Fibroblast of skin of left biceps (primary cell): ENCODE measurements around the gene SFTPB.

Experiments
- DNase-seq, 2 experiments: peaks; one replicate each; pipeline ENCODE4 v3.0.0-alpha.2; 2013; ENCODE audit warnings: low read depth in 2 of 2

Gene SFTPB

GRCh38 chr2:85702800-85703199 lies 34.8 kb upstream of the SFTPB start:
- no peak for DNase-seq

GRCh38 chr2:85702172-85702571 lies 34.2 kb upstream of the SFTPB start:
- DNase-seq, result peak; percentile 54 to 56

GRCh38 chr2:85699325-85699724 lies 31.3 kb upstream of the SFTPB start:
- DNase-seq, result no peak

GRCh38 chr2:85698880-85699254 lies 30.9 kb upstream of the SFTPB start:
- DNase-seq, result no peak

GRCh38 chr2:85698184-85698879 lies 30.3 kb upstream of the SFTPB start:
- no peak for DNase-seq

- DNase-seq, result no peak
These were observed 29.7 kb upstream of the SFTPB start for GRCh38 chr2:85697716-85698115.

- no peak for DNase-seq
These were observed 29.1 kb upstream of the SFTPB start for GRCh38 chr2:85697096-85697495.

- DNase-seq, result no peak
These were observed 28.0 kb upstream of the SFTPB start for GRCh38 chr2:85695691-85696668.

GRCh38 chr2:85695121-85695520 lies 27.1 kb upstream of the SFTPB start:
- DNase-seq, result no peak

GRCh38 chr2:85694052-85695025 lies 26.3 kb upstream of the SFTPB start, which contains the start of gene GNLY:
Gene GNLY (plus strand): TSS chr2:85694358. CDS start chr2:85694419, 61 bp downstream.
- DNase-seq, result no peak

- no peak for DNase-seq
These were observed 24.1 kb upstream of the SFTPB start for GRCh38 chr2:85692039-85692645.

- no peak for DNase-seq
These were observed 22.9 kb upstream of the SFTPB start for GRCh38 chr2:85690932-85691331.

- DNase-seq, result no peak
These were observed 16.8 kb upstream of the SFTPB start for GRCh38 chr2:85684806-85685205.

- DNase-seq, result no peak
These were observed 16.4 kb upstream of the SFTPB start for GRCh38 chr2:85684380-85684779.

GRCh38 chr2:85682378-85682777 lies 14.4 kb upstream of the SFTPB start:
- DNase-seq, result no peak

- no peak for DNase-seq
These were observed 13.8 kb upstream of the SFTPB start for GRCh38 chr2:85681776-85682175.

GRCh38 chr2:85681372-85681763 lies 13.4 kb upstream of the SFTPB start:
- DNase-seq, result no peak

- DNase-seq, result no peak
These were observed 12.8 kb upstream of the SFTPB start for GRCh38 chr2:85680707-85681371.

GRCh38 chr2:85678794-85679672 lies 11.0 kb upstream of the SFTPB start:
- DNase-seq, result peak; percentile 21 to 36

- DNase-seq, result no peak
These were observed 10.4 kb upstream of the SFTPB start for GRCh38 chr2:85678377-85678776.
